K562 (cell line): ENCODE measurements around the gene PTPN18. TPM values are rescaled to one million over a fixed set of nuclear protein-coding genes. Genes with fewer than 3 reads are reported as not detected.

Experiments used
- CHD2 ChIP-seq: IDR thresholded peaks from 2 replicates; pipeline ENCODE4 v1.6.1; 2011; ENCODE audit warnings: low read depth, low read length
- PCBP1 ChIP-seq: fragments of 200-400 bp; formaldehyde crosslinking; IDR thresholded peaks from 2 replicates; pipeline ENCODE4 v1.6.1; 2018; ENCODE audit warnings: mild to moderate bottlenecking, low read depth, low read length; ENCODE audit not compliant: poor library complexity, severe bottlenecking
- POLR2G ChIP-seq: fragments of 200-400 bp; formaldehyde crosslinking; IDR thresholded peaks from 2 replicates; pipeline ENCODE4 v1.6.1; 2017; ENCODE audit warnings: low read depth, mild to moderate bottlenecking, antibody characterized with exemption, low read length, moderate library complexity
- RBM34 ChIP-seq: fragments of 200-400 bp; formaldehyde crosslinking; IDR thresholded peaks from 2 replicates; pipeline ENCODE4 v1.6.1; 2018; ENCODE audit warnings: low read length, borderline replicate concordance; ENCODE audit not compliant: insufficient read depth
- SMC3 ChIP-seq: conservative IDR thresholded peaks from 2 replicates; pipeline ENCODE4 v1.6.1; 2011; ENCODE audit warnings: low read depth, low read length, improper control_type of control experiment; ENCODE audit not compliant: insufficient read depth
- ZNF134 ChIP-seq: fragments of 250-450 bp; sonication (Bioruptor Pico); conservative IDR thresholded peaks from 2 replicates; pipeline ENCODE4 v1.4.0; 2020
- ZNF384 ChIP-seq: IDR thresholded peaks from 2 replicates; pipeline ENCODE4 v1.6.1; 2012; ENCODE audit warnings: low read depth, low read length, improper control_type of control experiment
- ZNF431 ChIP-seq: sonication (generic); formaldehyde crosslinking; IDR thresholded peaks from 2 replicates; pipeline ENCODE4 v1.8.0; 2022; ENCODE audit warnings: mild to moderate bottlenecking, missing genetic modification reagents
- ZNF589 ChIP-seq: fragments of 200-800 bp; sonication (Bioruptor generic); IDR thresholded peaks from 2 replicates; pipeline ENCODE4 v1.6.1; 2016; ENCODE audit warnings: low read depth, missing genetic modification characterization, missing compliant biosample characterization
- polyA plus RNA-seq, 8 experiments: library from polyadenylated mRNA; depleted of rRNA in 4 of 8; stranded (reverse) in 5 of 8; unstranded in 3 of 8; fragments of >200 nt; fragmentation: Nextera tagmentation in 2 of 8; fragmentation: Illumina TruSeq in 1 of 8; extraction: Ambion mirVana in 2 of 8; extraction: Trizol in 1 of 8; gene quantifications; 2 replicates each; pipeline versions ENCODE4 v1.2.1 to v1.2.3, GENCODE V29; 2011 to 2014; ENCODE audit warnings: inconsistent platforms in 1 of 8, missing spikeins in 1 of 8
- total RNA-seq, 7 experiments: library from RNA; depleted of rRNA in 6 of 7; stranded (reverse); fragments of >200 nt in 6 of 7; fragmentation: Illumina TruSeq in 2 of 7; extraction: Trizol in 2 of 7; gene quantifications; 2 replicates each; pipeline versions ENCODE4 v1.2.1 to v1.2.3, GENCODE V29; 2011 to 2021; ENCODE audit warnings: low replicate concordance in 1 of 7
- TF ChIP-seq, protein P1 (sequence below): fragments of 450-650 bp; IDR thresholded peaks from 2 replicates; pipeline ENCODE4 v1.6.1; 2016; ENCODE audit warnings: low read depth
- TF ChIP-seq, protein P2 (sequence below): sonication (generic); formaldehyde crosslinking; IDR thresholded peaks from 2 replicates; pipeline ENCODE4 v1.8.1; 2023; ENCODE audit warnings: mild to moderate bottlenecking, missing genetic modification reagents
- TF ChIP-seq, protein P3 (sequence below): IDR thresholded peaks from 2 replicates; pipeline ENCODE4 v1.6.1; 2011; ENCODE audit warnings: borderline replicate concordance, low read depth, mild to moderate bottlenecking, moderate library complexity, low read length; ENCODE audit not compliant: insufficient read depth, poor library complexity, severe bottlenecking
- TF ChIP-seq, protein P4 (sequence below): sonication (generic); formaldehyde crosslinking; IDR thresholded peaks from 2 replicates; pipeline ENCODE4 v1.8.1; 2023; ENCODE audit warnings: mild to moderate bottlenecking, missing genetic modification reagents

Gene PTPN18
- total and polyA plus RNA-seq, 9 of the 15 experiments (the other 6 are each of a cell fraction or from before 2014, with no cell fraction given), result 11.6 to 90.7 (median 49.6) TPM

DNA sequence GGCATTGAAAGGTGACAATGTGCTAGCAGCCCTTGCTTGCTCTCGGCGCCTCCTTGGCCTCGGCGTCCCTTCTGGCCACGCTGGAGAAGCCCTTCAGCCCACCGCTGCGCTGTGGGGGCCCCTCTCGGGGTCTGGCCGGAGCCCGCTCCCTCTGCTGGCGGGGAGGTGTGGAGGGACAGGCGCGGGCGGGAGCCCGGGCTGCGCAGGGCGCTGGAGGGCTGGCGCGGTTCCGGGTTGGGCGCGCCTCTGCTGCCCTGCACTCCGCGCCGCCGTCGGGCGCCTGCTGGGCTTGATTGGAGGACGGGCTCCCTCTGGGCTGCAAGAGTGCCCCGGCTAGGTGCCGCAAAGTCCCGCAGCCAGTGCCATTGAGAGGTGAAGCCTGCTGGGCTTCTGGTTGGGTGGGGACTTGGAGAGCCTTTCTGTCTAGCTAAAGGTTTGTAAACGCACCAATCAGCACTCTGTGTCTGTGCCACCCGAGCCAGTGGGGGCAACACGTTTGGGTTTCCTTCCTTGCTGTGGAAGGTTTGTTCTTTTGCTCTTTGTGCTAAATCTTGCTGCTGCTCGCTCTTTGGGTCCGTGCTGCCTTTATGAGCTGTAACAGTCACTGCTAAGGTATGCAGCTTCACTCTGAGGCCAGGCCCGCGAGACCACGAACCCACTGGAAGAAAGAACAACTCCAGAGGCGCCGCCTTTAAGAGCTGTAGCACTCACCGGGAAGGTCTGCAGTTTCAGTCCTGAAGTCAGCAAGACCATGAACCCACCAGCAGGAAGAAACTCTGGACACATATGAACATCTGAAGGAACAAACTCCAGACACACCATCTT lies 27.9 kb upstream of the PTPN18 start (continued):
- TF ChIP-seq, protein P1, sequence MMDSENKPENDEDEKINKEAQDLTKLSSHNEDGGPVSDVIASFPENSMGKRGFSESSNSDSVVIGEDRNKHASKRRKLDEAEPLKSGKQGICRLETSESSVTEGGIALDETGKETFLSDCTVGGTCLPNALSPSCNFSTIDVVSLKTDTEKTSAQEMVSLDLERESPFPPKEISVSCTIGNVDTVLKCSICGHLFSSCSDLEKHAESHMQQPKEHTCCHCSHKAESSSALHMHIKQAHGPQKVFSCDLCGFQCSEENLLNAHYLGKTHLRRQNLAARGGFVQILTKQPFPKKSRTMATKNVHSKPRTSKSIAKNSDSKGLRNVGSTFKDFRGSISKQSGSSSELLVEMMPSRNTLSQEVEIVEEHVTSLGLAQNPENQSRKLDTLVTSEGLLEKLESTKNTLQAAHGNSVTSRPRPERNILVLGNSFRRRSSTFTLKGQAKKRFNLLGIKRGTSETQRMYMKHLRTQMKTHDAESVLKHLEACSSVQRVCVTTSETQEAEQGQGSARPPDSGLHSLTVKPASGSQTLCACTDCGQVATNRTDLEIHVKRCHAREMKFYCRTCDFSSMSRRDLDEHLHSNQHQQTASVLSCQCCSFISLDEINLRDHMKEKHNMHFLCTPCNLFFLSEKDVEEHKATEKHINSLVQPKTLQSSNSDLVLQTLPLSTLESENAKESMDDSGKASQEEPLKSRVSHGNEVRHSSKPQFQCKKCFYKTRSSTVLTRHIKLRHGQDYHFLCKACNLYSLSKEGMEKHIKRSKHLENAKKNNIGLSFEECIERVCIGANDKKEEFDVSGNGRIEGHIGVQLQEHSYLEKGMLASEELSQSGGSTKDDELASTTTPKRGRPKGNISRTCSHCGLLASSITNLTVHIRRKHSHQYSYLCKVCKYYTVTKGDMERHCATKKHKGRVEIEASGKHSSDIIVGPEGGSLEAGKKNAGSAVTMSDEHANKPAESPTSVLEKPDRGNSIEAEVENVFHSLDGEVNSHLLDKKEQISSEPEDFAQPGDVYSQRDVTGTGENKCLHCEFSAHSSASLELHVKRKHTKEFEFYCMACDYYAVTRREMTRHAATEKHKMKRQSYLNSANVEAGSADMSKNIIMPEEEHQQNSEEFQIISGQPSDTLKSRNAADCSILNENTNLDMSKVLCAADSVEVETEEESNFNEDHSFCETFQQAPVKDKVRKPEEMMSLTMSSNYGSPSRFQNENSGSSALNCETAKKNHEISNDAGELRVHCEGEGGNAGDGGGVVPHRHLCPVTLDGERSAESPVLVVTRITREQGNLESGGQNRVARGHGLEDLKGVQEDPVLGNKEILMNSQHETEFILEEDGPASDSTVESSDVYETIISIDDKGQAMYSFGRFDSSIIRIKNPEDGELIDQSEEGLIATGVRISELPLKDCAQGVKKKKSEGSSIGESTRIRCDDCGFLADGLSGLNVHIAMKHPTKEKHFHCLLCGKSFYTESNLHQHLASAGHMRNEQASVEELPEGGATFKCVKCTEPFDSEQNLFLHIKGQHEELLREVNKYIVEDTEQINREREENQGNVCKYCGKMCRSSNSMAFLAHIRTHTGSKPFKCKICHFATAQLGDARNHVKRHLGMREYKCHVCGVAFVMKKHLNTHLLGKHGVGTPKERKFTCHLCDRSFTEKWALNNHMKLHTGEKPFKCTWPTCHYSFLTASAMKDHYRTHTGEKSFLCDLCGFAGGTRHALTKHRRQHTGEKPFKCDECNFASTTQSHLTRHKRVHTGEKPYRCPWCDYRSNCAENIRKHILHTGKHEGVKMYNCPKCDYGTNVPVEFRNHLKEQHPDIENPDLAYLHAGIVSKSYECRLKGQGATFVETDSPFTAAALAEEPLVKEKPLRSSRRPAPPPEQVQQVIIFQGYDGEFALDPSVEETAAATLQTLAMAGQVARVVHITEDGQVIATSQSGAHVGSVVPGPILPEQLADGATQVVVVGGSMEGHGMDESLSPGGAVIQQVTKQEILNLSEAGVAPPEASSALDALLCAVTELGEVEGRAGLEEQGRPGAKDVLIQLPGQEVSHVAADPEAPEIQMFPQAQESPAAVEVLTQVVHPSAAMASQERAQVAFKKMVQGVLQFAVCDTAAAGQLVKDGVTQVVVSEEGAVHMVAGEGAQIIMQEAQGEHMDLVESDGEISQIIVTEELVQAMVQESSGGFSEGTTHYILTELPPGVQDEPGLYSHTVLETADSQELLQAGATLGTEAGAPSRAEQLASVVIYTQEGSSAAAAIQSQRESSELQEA, result no peak
- no peak for TF ChIP-seq PCBP1
- TF ChIP-seq, protein P2, sequence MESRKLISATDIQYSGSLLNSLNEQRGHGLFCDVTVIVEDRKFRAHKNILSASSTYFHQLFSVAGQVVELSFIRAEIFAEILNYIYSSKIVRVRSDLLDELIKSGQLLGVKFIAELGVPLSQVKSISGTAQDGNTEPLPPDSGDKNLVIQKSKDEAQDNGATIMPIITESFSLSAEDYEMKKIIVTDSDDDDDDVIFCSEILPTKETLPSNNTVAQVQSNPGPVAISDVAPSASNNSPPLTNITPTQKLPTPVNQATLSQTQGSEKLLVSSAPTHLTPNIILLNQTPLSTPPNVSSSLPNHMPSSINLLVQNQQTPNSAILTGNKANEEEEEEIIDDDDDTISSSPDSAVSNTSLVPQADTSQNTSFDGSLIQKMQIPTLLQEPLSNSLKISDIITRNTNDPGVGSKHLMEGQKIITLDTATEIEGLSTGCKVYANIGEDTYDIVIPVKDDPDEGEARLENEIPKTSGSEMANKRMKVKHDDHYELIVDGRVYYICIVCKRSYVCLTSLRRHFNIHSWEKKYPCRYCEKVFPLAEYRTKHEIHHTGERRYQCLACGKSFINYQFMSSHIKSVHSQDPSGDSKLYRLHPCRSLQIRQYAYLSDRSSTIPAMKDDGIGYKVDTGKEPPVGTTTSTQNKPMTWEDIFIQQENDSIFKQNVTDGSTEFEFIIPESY (CRISPR knock-in tag), result 0 out of 2 replicates have a peak, but pooled peaks have one; percentile 42
- TF ChIP-seq, protein P3, sequence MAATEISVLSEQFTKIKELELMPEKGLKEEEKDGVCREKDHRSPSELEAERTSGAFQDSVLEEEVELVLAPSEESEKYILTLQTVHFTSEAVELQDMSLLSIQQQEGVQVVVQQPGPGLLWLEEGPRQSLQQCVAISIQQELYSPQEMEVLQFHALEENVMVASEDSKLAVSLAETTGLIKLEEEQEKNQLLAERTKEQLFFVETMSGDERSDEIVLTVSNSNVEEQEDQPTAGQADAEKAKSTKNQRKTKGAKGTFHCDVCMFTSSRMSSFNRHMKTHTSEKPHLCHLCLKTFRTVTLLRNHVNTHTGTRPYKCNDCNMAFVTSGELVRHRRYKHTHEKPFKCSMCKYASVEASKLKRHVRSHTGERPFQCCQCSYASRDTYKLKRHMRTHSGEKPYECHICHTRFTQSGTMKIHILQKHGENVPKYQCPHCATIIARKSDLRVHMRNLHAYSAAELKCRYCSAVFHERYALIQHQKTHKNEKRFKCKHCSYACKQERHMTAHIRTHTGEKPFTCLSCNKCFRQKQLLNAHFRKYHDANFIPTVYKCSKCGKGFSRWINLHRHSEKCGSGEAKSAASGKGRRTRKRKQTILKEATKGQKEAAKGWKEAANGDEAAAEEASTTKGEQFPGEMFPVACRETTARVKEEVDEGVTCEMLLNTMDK, result peak; percentile 65
- no peak for TF ChIP-seq ZNF384
- no peak for TF ChIP-seq ZNF134 (CRISPR knock-in tag)
- TF ChIP-seq, protein P4, sequence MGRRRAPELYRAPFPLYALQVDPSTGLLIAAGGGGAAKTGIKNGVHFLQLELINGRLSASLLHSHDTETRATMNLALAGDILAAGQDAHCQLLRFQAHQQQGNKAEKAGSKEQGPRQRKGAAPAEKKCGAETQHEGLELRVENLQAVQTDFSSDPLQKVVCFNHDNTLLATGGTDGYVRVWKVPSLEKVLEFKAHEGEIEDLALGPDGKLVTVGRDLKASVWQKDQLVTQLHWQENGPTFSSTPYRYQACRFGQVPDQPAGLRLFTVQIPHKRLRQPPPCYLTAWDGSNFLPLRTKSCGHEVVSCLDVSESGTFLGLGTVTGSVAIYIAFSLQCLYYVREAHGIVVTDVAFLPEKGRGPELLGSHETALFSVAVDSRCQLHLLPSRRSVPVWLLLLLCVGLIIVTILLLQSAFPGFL (CRISPR knock-in tag), result no peak
- no peak for TF ChIP-seq CHD2
- TF ChIP-seq ZNF589, result no peak
- no peak for TF ChIP-seq RBM34
- TF ChIP-seq ZNF431 (CRISPR knock-in tag), result no peak
- peak; percentile 31; the same call in 1 of the 2 replicates for TF ChIP-seq POLR2G
- no peak for TF ChIP-seq SMC3
